Amygdala (tissue), 56 donors: ENCODE results near the gene SHLD3.
"Not testable (repeated sequence)": the region's sequence is repeated elsewhere in the genome, so short reads cannot be mapped to it uniquely, and the experiment has no call there.

Experiments
- DNase-seq, 56 donors: peaks; one replicate each; lab custom pipeline; 2025; lab: John Stamatoyannopoulos, UW

The SHLD3 gene

GRCh38 chr5:65676056-65676455 is 51.2 kb downstream of the SHLD3 start:
- DNase-seq: not testable (repeated sequence)
